RWPE2 (cell line): ENCODE results near the gene AIF1L.

Source experiments
- ATAC-seq: fragments of 200-7000 bp; cut with Tn5 transposase; 3 replicates; pipeline ENCODE4 v1.9.1; 2021; ENCODE audit warnings: low read depth
- DNase-seq: peaks from one replicate; pipeline ENCODE4 v3.0.0-alpha.2; 2020; ENCODE audit warnings: low spot score
- H3K27ac ChIP-seq: fragments of 450-650 bp; 2 replicates; pipeline ENCODE4 v1.5.1; 2017; ENCODE audit warnings: mild to moderate bottlenecking; ENCODE audit not compliant: poor library complexity, severe bottlenecking
- H3K27me3 ChIP-seq: fragments of 250-450 bp; sonication (Bioruptor Pico); 2 replicates; pipeline ENCODE4 v1.5.1; 2021; ENCODE audit warnings: mild to moderate bottlenecking, moderate library complexity; ENCODE audit not compliant: insufficient read depth, poor library complexity, severe bottlenecking
- H3K36me3 ChIP-seq: fragments of 250-450 bp; sonication (Bioruptor Pico); 2 replicates; pipeline ENCODE4 v1.5.1; 2020; ENCODE audit warnings: low read depth, mild to moderate bottlenecking, moderate library complexity
- H3K4me1 ChIP-seq: fragments of 250-450 bp; sonication (Bioruptor Pico); 2 replicates; pipeline ENCODE4 v1.5.1; 2021; ENCODE audit warnings: mild to moderate bottlenecking, moderate library complexity; ENCODE audit not compliant: insufficient read depth, poor library complexity, severe bottlenecking
- H3K4me3 ChIP-seq: fragments of 250-450 bp; sonication (Bioruptor Pico); 2 replicates; pipeline ENCODE4 v1.5.1; 2021; ENCODE audit warnings: mild to moderate bottlenecking, moderate library complexity; ENCODE audit not compliant: severe bottlenecking
- H3K9me3 ChIP-seq: fragments of 250-450 bp; sonication (Bioruptor Pico); 2 replicates; pipeline ENCODE4 v1.5.1; 2021; ENCODE audit warnings: mild to moderate bottlenecking, moderate library complexity; ENCODE audit not compliant: severe bottlenecking
- TF ChIP-seq, protein P1 (sequence below): fragments of 450-650 bp; IDR thresholded peaks from one replicate; pipeline ENCODE4 v1.5.1; 2017; ENCODE audit warnings: mild to moderate bottlenecking, moderate library complexity; ENCODE audit not compliant: poor library complexity, severe bottlenecking

The AIF1L gene

GRCh38 chr9:131076347-131077195 is 19.8 kb upstream of the AIF1L start:
- DNase-seq (no peak), ATAC-seq (no peak)
- TF ChIP-seq, protein P1, sequence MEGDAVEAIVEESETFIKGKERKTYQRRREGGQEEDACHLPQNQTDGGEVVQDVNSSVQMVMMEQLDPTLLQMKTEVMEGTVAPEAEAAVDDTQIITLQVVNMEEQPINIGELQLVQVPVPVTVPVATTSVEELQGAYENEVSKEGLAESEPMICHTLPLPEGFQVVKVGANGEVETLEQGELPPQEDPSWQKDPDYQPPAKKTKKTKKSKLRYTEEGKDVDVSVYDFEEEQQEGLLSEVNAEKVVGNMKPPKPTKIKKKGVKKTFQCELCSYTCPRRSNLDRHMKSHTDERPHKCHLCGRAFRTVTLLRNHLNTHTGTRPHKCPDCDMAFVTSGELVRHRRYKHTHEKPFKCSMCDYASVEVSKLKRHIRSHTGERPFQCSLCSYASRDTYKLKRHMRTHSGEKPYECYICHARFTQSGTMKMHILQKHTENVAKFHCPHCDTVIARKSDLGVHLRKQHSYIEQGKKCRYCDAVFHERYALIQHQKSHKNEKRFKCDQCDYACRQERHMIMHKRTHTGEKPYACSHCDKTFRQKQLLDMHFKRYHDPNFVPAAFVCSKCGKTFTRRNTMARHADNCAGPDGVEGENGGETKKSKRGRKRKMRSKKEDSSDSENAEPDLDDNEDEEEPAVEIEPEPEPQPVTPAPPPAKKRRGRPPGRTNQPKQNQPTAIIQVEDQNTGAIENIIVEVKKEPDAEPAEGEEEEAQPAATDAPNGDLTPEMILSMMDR, result no peak
- Histone ChIP-seq H3K4me3 (no peak overlapping the region), H3K4me1 (no peaks in the 10 kb centered on the region), H3K9me3 (peaks cover 12% of the 10 kb centered on the region), H3K36me3 (no peaks in the 10 kb centered on the region), H3K27ac (no peak overlapping the region), H3K27me3 (no peaks in the 10 kb centered on the region)

DNA sequence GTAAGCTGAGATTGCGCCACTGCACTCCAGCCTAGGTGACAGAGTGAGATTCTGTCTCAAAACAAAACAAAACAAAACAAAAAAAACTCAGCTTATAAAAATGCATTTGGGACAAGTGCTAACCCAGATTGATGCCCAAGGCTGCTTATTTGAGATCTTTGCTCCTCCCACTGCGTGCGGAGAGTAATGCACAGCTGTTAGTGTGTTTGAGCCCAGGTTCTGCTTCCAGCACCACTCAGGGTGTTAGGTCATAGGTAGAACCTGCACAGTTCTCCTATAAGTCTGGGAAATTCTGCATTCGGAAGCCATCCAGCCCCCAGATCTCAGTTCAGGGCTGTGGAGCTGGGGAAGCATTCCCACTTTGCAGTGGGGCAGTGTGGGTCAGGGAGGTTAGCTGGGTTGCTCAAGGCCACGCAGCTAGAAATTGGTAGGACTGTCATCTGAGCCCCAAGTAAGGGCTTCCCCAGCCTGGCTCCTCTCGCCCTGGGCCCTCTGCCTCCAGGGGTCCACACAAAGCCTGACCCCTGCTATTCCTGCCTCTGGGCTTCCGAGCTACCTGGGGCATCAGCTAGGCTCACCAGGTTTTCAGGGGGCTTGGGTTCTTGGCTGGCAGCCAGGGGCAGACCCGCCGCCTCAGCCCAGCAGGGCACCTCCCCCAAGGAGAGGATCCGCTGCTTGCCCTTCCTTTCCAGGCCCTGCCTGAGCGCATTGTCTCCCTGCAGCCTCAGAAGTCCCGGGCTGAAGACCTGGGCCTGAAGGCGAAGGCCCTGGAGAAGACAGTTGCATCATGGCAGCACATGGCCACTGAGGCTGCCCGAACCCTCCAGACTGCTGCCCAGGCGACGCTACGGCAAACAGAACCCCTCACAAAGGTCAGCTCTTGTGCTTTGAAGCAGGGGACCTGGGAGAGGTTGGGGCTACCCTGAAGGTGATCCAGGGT is 17.6 kb upstream of the AIF1L start:
- DNase-seq, result no peak
- H3K4me1 ChIP-seq, result peaks cover 7% of the 10 kb centered on the region
- H3K36me3 ChIP-seq, result no peaks in the 10 kb centered on the region
- ATAC-seq, result no peak
- H3K9me3 ChIP-seq, result peaks cover 12% of the 10 kb centered on the region
- TF ChIP-seq, protein P1, result no peak
- no peaks in the 10 kb centered on the region for H3K27me3 ChIP-seq
- H3K27ac ChIP-seq, result no peak overlapping the region
- no peak overlapping the region for H3K4me3 ChIP-seq

- H3K4me3 ChIP-seq, result no peak overlapping the region
- no peaks in the 10 kb centered on the region for H3K27me3 ChIP-seq
- no peaks in the 10 kb centered on the region for H3K36me3 ChIP-seq
- ATAC-seq (peak; percentile 79; the same call in 2 of the 3 replicates), DNase-seq (no peak)
- no peak overlapping the region for H3K27ac ChIP-seq
- H3K4me1 ChIP-seq, result peaks cover 7% of the 10 kb centered on the region
- TF ChIP-seq, protein P1, result no peak
- peaks cover 11% of the 10 kb centered on the region for H3K9me3 ChIP-seq
These were observed 15.7 kb upstream of the AIF1L start for GRCh38 chr9:131080589-131080988.

DNA sequence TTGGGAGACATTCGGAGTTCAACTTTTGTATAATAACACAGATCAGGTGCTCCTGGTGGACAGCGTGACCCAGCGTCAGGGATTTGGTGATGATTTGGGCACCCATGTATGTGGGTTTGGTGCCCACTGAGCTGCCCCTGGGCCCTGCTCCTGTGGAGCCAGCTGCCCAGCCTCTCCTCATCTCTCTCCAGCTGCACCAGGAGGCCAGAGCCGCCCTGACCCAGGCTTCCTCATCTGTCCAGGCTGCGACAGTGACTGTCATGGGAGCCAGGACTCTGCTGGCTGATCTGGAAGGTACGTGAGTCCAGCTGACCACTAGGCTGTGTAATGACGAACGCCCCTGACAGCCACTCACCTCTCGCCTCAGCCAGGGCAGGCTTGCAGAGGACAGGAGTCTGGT is 14.5 kb upstream of the AIF1L start:
- TF ChIP-seq, protein P1, result no peak
- Histone ChIP-seq H3K4me3 (no peak overlapping the region), H3K27me3 (no peaks in the 10 kb centered on the region), H3K9me3 (peaks cover 5% of the 10 kb centered on the region), H3K4me1 (peaks cover 7% of the 10 kb centered on the region), H3K27ac (no peak overlapping the region), H3K36me3 (no peaks in the 10 kb centered on the region)
- DNase-seq, result no peak
- ATAC-seq, result no peak
